IPS DF 4.7 (cell line): Measurements from ENCODE around the gene PAPLN.

ENCODE experiments used
- DNase-seq: peaks from one replicate; pipeline ENCODE4 v3.0.0-alpha.2; 2013; ENCODE audit warnings: low spot score; ENCODE audit errors: extremely low read depth

Gene PAPLN

DNA sequence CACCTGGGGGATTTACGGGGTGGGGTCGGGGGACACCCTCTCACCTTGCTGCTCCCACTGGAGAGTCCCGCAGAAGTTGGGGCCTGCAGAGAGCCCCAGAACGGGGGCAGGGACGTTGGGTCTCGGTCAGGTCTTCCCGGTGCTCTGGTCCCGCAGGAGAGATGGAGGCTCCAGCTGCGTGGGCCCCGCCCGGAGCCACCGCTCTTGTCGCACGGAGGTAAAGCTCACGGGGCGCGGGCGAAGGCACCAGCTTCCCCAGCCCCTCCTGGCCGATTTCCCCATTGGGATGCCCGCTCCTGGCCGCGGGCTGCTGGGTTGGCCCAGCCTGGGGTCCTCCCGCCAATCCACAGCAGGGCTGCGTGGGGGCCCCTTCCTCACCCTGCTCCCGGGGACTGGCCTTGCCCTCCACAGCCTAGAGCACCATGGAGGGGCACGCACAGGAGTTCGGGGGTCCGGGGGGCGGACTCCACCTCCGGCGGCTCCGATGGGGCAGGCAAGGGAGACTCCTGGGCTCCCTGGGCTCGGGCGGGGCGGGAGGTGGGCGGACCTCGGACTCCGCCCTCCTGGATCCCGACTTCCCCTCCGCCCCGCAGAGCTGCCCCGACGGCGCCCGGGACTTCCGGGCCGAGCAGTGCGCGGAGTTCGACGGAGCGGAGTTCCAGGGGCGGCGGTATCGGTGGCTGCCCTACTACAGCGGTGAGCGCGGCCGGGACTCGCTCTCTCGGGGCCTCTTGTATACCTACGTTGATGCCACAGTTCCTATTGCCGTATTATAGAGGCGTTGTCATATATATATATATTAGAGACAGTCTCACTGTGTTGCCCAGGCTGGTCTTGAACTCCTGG lies 8.4 kb downstream of the PAPLN start:
- no peak for DNase-seq

DNA sequence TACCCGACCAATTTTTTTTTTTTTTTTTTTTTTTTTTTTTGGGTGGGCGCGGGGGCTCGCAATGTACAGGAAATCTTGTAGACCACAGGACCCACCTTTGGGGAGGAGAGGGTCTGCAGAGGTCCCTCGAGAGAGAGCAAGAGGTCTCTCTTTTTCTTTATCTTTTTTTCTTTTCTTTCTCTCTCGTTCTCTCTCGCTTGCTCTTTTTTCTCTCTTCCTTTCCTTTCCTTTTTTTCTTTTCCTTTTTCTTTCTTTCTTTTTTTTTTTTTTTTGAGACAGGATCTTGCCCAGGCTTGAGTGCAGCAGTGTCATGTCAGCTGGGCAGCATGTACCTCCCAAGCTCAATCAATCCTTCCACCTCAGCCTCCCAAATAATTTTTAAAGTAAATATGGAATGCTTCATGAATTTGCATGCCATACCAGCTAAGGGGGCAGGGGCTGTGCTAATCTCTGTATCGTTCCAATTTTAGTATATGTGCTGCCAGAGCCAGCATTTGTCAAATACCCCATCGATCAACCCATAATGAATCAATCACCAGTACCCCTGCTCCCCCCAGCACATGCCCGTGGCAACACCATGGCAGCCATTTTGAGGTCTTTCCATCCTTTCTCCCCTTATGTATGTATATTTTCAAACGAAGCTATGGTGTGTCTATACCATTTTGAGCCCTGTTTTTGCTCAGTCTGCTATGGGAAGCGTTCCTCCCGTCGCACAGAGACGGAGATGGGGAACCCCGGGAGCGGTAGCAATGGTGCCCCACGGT lies 9.3 kb downstream of the PAPLN start:
- DNase-seq: no peak

DNA sequence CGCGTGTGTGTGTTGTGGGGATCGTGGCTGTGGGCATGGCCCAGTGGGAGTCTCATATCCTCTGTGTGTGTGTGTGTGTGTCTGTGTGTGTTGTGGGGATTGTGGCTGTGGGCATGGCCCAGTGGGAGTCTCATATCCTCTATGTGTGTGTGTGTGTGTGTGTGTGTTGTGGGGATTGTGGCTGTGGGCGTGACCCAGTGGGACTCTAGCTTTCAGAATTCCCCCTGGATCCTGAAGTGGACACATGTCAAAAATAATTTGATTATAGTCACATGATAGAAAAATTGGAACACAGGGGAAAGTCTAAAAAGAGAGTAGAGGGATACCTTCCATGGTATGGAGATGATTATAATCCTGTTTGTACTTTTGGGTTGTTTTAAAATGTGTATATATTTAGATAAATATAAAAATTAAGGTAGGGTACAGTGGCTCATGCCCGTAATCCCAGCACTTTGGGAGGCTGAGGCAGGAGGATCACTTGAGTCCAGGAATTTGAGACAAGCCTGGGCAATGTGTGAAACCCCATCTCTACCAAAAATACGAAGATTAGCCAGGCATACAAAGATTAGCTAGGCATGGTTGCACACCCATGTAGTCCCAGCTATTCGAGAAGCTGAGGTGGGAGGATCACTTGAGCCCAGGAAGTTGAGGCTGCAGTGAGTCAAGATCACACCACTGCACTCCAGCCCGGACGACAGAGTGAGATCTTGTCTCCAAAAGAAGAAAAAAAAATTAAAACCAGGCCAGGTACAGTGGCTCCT lies 11.0 kb downstream of the PAPLN start:
- DNase-seq: no peak

- no peak for DNase-seq
Observed at GRCh38 chr14:73249108-73249507, 11.8 kb downstream of the PAPLN start.

GRCh38 chr14:73249564-73250316 lies 12.4 kb downstream of the PAPLN start:
- DNase-seq: no peak

DNA sequence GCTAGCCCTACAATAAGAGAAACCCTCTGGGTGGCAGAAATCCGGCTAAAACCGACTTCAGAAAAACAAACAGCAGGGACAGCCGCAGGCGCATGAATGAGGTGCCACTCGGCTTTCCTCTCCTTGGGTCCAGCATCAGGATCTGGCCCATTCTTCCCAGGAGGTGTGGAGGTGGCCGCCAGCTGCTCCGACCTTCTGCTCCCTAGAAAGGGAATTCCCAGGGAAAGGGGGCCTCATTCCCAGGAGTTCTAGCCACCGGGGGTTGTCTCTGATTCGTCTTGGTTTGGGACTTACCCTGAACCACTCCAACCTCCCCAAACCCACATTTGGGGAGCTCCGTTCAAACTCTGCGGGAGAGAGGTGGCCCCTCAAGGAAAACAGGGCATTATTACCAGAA lies 13.0 kb downstream of the PAPLN start:
- no peak for DNase-seq

DNA sequence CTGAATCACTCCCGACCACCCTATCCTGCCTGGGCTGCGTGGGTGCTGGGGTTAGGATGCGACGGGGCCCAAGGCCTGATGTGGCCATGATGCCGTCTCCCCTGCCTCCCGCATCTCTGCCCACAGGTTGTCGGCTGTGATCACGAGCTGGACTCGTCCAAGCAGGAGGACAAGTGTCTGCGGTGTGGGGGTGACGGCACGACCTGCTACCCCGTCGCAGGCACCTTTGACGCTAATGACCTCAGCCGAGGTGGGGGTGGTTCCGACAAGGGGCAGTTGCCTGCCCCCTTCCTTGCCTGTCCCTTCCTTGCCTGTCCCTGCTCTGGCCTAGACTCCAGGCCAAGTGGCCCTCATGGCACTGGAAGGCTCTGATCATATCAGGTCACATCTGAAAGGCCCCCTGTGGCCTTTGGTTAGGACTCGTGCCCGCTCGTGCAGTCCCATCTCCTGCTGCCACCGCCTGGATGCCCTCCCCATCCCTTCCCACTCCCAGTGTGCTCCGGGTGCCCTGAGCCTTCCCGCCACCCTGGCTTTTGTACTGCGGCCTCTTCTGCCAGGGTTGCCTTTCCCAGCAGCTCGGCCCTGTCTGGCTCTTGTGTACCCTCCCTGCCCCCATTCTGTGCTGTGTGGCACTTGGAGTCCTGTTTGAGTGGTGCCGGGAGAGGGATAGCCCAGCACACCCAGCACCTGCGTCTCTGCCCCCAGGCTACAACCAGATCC lies 13.6 kb downstream of the PAPLN start:
- DNase-seq: no peak

DNA sequence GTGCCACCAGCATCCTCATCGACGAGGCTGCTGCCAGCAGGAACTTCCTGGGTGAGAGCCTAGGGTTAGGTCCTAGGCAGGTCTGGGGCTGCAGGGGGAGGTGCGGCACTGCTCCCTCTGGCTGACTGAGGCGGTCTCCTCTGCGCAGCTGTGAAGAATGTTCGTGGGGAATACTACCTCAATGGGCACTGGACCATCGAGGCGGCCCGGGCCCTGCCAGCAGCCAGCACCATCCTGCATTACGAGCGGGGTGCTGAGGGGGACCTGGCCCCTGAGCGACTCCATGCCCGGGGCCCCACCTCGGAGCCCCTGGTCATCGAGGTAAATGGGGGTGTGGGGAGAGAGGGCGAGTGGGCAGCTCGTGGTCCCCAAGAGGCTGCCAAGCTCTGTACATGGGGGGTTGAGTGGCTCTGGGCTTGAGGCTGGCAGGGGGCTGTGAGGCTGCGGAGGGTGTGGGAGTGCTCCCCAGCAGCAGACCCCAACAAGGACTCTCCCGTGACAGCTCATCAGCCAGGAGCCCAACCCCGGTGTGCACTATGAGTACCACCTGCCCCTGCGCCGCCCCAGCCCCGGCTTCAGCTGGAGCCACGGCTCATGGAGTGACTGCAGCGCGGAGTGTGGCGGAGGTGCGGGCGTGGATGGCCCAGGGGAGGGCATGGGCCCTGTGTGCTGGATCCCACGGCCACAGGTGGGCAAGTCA lies 14.4 kb downstream of the PAPLN start:
- no peak for DNase-seq

DNA sequence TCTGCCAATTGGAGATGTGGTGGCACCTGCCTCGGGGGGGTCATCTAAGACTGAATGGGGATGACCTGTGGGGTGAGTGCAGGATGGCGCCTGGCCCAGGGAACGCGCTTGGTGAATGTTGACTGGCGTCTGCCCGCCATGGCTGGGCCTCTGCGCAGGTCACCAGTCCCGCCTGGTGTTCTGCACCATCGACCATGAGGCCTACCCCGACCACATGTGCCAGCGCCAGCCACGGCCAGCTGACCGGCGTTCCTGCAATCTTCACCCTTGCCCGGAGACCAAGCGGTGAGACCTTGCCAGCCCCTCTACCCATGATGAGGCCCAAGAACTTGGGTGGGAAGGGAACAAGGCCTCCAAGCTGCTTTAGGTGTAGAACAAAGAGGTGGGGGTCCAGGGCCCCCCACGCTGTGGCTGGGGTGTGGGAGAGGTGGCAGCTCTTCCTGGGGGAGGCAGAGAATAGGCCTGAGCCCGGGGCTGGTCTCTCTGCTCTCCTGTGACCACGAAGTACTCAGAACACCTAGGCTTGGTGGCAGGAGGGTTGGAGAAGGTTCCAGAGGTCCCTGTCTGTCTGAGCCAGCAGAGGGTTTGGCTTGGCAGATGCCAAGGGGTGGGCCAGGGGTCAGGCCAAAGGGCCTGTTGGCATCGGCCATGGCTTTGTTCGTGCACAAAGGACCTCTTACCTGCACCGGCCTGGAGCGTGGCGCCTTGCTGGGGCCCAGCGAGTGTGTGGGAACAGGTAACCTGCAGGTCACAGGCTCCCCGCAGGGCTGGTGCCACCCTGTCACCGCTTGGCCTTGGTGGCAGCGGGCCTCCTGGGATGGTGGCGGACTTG lies 15.4 kb downstream of the PAPLN start:
- DNase-seq: no peak

- no peak for DNase-seq
Observed at GRCh38 chr14:73253323-73253610, 16.0 kb downstream of the PAPLN start.

DNA sequence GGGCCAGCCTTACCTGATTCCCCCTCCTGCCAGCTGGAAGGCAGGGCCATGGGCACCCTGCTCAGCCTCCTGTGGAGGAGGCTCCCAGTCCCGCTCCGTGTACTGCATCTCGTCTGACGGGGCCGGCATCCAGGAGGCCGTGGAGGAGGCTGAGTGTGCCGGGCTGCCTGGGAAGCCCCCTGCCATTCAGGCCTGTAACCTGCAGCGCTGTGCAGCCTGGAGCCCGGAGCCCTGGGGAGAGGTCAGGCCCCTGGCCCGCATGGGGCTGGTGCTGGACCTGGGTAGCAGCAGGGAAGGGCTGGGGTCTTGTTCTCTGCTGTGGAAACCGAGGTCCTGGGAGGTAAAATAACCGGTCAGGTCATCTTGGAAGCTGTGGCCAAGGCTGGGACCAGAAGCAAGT lies 16.4 kb downstream of the PAPLN start:
- no peak for DNase-seq

DNA sequence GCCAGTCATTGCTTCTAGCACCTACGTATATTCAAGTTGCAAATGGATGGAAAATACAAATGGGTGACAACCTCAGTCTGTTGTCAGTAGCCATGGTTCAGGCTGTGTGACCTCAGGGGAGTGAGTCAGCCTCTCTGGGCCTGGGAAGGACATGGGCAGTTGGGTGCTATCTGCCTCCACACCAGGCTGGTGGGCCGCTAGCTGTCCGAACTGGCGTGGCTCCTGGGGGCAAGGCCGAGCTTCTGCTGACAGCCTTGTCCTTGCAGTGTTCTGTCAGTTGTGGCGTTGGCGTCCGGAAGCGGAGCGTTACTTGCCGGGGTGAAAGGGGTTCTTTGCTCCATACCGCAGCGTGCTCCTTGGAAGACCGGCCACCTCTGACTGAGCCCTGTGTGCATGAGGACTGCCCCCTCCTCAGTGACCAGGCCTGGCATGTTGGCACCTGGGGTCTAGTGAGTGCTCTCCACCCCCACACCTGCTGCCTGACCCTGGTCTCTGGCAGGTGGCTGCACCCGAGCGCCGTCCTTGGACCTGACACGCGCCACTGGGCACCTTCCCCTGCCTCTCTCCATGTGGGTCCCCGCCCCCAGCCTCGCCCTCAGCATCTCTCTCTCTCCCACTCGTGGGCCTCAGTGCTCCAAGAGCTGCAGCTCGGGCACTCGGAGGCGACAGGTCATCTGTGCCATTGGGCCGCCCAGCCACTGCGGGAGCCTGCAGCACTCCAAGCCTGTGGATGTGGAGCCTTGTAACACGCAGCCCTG lies 17.1 kb downstream of the PAPLN start:
- no peak for DNase-seq

GRCh38 chr14:73255005-73255400 lies 17.7 kb downstream of the PAPLN start:
- DNase-seq: no peak

DNA sequence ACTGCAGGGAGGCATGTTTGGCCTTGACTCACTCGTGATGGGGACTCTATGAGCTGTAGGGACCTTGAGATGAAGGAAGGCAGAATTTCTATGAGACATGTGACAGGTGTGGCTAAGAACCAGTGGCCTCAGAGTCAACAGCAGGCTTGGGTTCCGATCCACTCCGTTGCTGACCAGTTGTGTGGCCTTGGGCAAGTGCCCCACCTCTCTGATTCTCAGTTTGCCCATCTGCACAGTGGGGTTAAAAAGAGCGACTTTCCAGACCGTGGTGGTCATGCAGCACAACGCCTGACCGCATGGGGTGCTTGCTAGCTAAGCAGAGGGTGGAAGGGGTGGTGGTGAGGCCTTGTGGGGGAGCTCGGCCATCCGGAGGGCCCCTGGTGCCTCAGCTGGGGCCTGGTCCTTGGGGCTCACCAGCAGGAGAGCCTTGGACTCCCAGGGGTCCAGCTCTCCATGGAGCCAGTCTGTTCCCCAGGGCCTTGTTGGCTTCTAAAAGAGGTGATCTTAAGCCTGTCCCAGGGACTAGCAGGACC lies 18.5 kb downstream of the PAPLN start:
- DNase-seq: no peak

- DNase-seq: no peak
Observed at GRCh38 chr14:73258076-73258475, 20.8 kb downstream of the PAPLN start.

GRCh38 chr14:73258845-73259611 lies 21.7 kb downstream of the PAPLN start:
- no peak for DNase-seq

- DNase-seq: no peak
Observed at GRCh38 chr14:73259837-73260236, 22.5 kb downstream of the PAPLN start.

- no peak for DNase-seq
Observed at GRCh38 chr14:73260574-73260973, 23.3 kb downstream of the PAPLN start.
